Mammary epithelial cell (primary cell): ENCODE measurements around the gene ADAM8.

Source experiments
- EZH2 ChIP-seq: IDR thresholded peaks from 2 replicates; pipeline ENCODE4 v1.6.1; 2012; ENCODE audit warnings: low read length, inconsistent platforms, borderline replicate concordance
- TF ChIP-seq, protein P1 (sequence below), 2 donors: IDR thresholded peaks in 1 of 2; conservative IDR thresholded peaks in 1 of 2; 2 replicates each; pipeline ENCODE4 v1.5.1; 2011 to 2012; ENCODE audit warnings: inconsistent platforms in 2 of 2, low read length in 2 of 2, mild to moderate bottlenecking in 2 of 2, control low read depth in 1 of 2, low read depth in 1 of 2; ENCODE audit not compliant: insufficient read depth in 1 of 2; ENCODE audit errors: extremely low read depth in 1 of 2

- TF ChIP-seq, protein P1, sequence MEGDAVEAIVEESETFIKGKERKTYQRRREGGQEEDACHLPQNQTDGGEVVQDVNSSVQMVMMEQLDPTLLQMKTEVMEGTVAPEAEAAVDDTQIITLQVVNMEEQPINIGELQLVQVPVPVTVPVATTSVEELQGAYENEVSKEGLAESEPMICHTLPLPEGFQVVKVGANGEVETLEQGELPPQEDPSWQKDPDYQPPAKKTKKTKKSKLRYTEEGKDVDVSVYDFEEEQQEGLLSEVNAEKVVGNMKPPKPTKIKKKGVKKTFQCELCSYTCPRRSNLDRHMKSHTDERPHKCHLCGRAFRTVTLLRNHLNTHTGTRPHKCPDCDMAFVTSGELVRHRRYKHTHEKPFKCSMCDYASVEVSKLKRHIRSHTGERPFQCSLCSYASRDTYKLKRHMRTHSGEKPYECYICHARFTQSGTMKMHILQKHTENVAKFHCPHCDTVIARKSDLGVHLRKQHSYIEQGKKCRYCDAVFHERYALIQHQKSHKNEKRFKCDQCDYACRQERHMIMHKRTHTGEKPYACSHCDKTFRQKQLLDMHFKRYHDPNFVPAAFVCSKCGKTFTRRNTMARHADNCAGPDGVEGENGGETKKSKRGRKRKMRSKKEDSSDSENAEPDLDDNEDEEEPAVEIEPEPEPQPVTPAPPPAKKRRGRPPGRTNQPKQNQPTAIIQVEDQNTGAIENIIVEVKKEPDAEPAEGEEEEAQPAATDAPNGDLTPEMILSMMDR (conservative IDR thresholded peaks at IDR 0.05 in 1 of 2, IDR thresholded peaks at IDR 0.05 in 1 of 2; ENCODE audit: extremely low read depth in 1 of 2, insufficient read depth in 1 of 2, low read depth in 1 of 2, low read length in 2 of 2) = no peak
- no peak for TF ChIP-seq EZH2
Measured at GRCh38 chr10:133219782-133220181, 56.9 kb downstream of the ADAM8 start.
